NCI-H82 (cell line): ENCODE measurements around the gene GNAO1.

Source experiments
- DNase-seq: peaks from one replicate; lab custom pipeline; 2025; lab: John Stamatoyannopoulos, UW

GNAO1 gene

DNA sequence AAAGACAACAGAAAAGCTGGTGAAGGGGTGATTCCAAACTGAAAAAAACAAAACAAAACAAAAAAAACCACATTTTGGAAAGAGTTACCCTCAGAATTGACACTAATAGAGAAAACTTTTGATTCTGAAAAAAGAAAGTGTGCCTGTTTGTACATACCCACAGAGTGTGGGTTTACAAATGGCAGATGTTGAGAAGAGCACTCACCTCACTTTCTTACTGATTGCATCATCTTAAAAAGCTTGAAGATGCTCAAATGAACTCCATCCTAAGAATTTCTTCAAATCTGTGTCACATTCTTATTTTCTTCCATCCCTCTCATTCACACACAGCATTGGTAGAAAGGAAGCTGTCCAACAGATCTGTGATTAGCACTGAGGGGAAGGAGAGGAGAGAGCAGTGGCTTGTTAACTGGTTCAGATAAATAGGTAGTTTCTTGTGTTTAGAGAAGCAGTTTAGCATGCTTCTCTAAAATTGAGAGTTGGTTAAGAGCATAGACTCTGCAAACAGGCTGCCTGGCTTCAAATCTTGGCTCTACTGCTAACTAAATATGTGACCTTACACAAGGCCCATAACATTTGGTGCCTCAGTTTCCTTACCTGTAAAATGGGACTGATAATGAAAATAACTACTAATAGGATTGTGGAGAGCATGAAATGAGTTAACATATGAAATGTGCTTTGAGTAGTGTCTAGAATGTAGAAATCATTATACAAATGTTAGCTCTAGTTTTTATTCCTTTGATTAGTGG lies 6.9 kb downstream of the GNAO1 start:
- DNase-seq: no peak

DNA sequence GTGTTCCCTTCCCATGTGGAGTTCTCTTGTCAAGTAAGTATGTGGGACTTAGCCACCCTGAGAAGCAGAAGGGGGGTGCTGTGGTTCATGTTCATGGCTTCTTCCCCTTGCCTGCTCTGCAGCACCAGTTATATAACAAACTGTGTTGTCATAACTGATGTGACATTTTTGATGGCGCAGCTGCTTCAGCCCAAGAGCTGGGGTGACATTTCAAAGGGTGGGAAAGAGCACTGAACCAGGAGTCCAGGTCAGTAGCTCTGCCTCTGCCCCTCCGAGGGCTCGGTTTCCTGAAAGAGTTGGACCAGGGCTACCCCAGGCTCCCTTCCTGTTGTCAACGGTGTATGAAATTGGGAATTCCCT lies 7.4 kb downstream of the GNAO1 start:
- DNase-seq: no peak

DNA sequence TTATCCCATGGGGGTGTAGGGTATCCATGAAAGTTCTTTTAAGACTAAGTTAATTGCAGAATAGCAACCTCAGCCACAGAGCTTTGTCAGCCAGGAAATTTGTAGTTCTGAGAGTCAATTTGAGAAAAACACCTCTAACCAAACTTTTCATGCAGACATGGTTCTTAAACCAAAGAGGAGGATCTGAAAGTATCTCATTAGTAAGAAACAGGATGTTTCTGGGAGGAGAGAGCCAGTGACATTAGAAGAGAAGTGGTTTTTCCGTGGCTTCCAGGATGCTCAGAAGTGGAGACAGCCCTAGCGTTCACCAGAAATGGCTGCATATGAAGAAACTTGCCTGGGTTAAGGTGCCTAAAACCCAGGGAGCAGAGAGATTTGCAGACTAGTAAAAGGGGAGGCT lies 7.9 kb downstream of the GNAO1 start:
- no peak for DNase-seq

DNA sequence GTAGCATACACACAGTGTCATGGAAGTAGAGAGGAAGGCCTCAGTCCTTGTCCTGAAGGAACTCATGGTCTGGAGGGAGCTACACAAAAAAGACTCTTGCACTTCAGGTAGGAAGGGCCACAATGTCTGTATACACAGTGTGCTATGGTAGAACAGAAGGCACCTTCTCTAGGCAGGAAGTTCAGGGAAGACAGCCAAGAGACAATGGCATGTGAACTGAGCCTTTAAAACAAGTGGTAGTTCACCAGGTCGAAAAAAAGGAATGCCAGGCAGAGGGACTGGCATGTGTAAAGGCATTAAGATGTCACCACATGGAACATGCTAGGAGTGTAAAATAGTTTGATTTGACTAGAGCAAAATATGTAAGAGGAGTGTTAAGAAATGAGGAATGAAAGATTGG lies 9.7 kb downstream of the GNAO1 start:
- DNase-seq: no peak

DNA sequence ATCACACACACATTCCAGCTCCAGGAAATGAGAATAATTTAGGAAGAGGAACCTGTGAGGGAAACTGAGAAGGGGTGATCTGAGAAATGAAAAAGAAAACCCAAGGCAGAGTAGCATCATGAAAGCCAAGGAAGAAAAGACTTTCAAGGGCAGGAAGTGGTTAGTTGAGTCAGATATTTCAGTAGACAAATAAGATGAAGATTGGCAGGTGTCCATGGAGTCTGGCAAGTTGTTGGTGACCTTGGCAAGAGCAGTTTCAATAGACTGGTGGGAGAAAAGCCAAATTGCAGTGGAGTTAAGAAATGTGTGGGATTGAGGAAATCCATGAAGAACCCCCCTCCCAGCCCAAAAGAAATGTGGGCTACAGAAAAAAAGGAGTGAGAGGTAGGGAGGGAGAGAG lies 10.7 kb downstream of the GNAO1 start:
- DNase-seq: no peak

DNA sequence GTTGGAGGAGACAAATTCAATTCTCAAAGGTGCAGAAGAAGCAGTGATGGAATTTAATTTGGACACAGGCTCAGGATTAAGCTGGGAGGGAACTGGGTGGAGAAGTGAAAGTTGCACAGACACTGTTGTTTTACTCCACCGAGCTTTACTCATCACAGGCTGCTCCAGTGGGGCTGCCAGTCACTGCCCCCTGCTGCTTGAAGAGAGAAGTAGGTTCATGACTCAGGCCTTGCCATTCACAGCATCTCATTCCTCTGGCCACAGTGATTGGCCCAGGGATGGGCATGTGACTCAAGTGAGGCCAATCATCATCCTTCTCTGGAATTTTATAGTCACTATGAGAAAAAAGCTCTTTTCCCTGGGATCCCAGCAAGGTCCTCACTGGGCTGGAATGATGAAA lies 11.8 kb downstream of the GNAO1 start:
- DNase-seq: peak; percentile 66

DNA sequence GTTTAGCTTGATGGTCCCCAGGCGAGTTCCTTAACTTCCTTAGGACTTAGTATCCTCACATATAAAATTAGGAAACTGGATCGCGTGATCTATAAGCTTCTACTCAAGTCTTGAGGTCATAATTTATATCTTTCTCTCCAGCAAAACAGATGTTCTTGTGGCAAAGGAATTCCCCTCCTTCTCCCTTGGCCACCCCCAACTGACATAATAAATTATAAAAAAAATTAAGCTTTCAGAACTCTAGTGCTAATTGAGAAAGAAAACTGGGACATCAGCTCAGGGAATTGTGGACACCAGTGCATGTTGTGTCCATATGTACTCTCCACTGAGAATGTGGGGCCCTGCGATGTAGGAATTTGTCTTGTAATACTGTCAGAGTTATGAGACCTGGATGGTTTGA lies 13.5 kb downstream of the GNAO1 start:
- DNase-seq: no peak

DNA sequence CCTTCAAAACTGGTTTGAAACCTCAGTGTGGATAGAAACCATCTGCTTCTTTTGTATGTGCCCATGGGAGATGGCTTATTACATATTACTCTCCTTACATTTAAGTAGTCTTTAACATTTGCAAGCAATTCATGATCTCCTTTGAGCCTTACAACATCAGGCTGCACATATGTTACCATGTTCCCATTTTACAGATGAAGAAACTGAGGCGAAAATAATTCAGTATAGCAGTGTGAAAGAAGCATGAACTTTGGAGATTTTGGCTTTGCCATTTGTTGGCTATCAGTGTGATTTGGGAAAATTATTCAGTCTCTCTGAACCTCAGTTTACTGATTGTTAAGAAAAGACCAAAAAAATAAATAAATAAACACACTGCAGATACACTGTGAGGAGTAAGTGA lies 15.7 kb downstream of the GNAO1 start:
- no peak for DNase-seq

DNA sequence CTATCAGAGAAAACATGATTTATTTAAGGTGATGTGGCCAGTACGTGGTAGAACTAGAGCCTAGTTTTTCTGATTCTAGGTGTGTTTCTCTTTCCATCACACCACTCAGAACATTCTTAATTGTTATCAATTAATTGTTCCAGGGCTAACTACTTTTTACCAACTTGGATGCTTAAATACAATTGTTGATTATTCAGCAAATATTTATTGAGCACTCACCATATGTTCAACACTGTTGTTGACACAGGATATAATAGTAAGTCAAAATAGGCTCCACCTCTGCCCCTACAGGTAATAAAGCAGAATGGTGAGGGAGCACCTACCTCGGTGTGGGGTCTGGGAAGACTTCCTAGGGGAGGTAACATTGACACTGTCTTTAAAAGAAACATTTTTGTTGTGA lies 16.1 kb downstream of the GNAO1 start:
- no peak for DNase-seq

DNA sequence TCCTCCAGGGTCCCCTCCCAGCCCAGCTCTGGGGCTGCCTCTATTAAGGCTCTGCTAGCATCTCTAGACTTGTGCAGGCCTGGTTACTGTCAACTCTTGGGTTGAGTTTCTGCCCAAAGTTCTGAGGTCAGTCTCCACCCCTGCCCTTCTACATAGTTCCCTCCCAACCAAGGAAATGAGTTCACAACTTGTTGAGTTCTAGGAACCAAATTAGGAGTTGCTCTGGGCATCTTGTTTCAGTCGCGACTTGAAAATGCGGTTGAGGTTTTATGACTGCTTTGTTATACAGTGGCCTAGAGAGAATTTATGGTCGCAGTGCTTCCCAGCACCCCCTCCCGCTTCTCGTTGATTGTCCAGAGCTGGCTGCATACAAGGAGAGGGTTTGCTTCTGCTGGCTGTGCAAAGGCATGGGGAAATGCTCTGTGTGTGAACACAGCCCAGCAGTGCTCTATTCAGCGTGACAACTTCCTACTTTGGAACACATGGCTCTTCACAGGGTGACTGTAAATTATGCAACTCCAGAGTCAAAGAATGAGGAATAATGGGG lies 20.2 kb downstream of the GNAO1 start:
- no peak for DNase-seq

DNA sequence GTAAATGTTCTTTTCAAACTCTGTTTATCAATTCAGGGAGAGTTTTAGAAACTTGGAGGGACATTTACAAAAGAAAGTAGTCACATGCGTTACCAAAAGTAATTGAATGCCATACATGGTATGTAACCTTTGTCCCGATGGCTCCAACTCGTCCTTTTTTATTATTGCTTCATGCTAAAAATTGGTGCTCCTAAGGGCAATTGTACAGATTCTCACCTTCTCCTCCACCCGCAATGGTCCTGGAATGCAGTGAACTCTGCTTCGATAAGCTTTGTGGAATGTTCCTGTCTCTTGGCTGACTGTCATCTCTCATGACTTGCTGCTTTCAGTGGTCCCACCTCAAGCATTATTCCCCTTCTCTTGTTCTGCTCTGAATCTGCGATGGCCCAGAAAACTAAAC lies 20.9 kb downstream of the GNAO1 start:
- DNase-seq: no peak

DNA sequence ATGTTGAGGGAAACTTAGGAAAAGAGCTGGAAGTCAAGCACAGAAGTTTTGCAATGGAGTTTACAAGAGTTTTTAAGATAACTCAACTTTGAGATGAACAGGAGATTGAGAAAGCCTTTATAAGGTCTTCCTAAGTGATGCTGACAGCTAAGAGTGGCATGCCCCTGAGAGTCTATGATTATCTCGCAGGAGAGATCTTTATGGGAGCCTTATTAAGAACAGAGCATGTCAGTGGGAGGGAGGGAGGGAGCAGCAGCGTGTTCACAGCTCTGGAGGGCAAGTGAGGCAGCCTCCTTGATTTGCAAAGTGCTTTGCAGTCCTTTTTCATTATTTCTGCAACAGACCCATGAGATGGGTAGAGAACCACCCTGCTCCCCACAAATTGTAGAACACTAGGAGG lies 30.7 kb downstream of the GNAO1 start:
- no peak for DNase-seq

DNA sequence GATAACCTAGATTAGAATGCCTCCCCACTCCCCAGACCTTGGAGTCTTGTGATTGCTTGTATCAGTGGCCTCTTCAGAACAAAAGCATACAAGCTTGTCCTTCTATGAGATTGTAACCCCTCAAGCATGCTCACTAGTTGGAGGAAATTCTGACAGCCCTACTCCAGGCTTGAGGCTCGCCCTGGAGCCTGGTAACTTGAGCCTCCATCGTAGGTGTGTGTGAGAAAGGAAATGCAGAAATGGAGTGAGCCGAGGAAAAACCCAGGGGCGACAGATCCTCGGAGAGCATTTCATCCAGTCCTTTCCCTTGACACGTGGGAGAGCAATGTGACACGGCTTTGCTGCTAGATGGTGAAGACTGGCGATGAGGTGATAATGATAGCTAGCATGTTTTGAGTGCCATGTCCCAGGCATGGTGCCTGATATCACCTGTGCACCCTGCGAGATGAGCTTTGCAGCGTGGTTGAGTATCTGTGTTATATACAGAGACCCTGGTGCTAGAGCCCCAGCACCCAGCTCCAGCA lies 31.2 kb downstream of the GNAO1 start:
- DNase-seq: peak; percentile 7

DNA sequence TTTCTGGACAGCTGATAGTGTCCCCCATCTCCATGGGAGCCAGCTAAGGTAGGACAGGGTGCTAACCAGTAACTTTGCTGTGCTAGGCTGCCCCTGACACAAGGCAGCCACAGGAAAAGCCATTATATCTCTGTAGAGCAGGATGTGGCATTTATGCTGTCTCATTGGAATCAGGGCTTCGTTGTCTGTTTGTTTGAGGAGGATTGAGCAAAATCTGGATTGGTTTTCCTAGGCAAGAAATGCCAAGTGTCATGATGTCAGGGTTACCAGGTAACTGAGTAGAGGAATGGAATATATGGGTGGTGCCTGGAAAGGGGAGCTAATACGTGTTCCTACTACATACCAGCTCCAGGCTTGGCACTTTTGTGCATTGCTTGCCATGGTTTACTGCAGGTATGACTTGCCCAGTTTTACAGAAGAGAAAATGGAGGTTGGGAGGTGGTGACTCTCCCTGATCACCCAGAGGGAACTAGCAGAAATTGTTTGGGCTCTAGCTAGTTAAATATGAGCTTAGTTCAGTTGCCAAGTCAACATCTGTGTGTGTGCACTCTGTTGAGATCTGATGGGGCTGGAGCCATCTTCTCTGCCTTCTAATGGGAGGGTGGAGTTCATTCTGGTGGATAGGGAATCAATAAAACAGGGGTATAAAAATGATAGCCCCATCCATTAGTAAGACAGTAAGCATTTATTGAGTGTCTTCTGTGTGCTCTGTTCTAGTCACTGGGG lies 33.9 kb downstream of the GNAO1 start:
- no peak for DNase-seq

DNA sequence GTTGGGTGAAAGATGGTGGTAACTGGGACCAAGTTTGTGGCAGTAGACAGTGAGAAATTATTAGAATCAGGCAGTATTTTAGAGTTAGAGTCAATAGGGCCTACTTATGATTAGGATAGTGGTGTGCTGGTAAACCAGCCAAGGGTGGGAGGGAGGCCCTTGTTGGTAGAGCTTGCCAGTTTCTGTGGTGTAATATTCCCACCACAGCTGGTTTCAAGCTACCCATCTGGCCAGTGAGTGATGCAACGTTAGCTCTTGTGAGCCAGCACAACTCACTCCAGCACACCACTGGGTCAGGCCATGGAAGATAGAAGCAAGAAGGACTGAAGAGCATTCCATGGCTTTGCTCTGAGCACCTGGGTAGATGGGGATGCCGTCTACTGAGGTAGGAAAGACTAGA lies 34.9 kb downstream of the GNAO1 start:
- no peak for DNase-seq

DNA sequence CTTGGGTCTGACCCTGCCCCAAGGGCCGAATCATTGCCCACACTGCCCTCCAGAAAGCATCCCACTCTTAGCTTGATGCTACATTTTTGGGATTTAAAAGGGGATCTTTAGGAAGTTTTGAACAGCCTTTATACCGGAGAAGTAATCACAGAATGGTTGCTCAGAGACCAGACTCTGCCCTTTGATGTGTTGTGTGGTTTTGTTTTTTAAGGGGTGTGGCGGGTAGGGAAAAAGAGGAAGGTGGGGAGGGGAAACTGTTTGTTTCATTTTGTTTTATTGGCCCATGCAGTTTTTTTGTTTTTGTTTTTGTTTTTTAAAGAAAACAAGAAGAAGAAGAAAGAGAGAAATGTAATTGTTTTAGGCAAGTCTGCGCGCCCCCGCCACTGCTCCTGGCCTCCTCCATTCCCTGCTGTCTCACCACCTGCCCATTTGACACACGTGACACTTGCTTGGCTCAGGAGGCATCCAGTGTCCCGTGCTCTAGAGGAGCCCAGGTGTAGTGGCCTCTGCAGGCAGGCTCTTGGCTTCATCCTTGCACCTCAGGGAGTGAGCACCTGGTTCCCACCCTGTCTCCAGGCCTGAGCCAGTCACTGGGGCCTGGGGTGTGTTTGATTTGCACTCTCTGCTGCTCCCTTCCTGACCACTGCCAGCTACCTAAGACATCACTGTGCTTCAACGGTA lies 35.7 kb downstream of the GNAO1 start:
- DNase-seq: no peak

DNA sequence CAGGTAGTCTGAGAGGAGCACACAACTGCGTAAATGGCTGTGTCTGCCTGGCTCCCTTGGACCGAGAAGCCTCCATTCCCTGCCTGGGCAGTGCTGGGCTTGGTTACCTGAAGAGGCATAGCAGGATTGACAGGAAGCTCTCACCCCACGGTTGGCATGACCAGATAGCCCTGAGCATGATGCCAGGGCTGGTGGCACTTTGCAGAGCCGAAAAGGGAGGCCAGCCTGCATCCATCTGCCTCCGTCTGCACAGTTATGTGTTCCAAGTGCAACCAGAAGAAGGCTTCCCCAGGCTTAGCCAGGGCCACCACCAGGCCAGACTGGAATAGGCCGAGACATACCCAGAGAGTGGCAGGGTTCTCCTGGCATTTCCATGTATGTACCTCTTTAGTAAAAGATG lies 36.6 kb downstream of the GNAO1 start:
- DNase-seq: no peak

DNA sequence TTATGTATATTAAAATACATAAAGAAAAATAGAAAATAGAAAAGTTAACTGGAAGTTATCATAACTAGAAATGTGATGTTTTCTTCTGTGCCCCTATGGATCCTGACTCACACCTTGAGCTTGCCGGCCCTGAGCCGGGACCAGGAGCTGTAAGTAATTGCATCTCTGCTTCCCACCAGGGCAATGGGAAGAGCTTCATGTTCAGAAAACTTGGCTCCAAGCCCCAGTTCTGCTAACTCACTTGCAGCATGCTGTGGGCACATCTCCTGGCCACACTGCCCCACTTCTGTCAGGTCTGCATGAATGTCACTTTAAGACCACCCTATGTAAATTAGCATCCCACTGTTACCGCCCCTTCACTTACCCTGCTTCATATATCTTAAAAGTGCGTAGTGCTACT lies 37.2 kb downstream of the GNAO1 start:
- DNase-seq: no peak

DNA sequence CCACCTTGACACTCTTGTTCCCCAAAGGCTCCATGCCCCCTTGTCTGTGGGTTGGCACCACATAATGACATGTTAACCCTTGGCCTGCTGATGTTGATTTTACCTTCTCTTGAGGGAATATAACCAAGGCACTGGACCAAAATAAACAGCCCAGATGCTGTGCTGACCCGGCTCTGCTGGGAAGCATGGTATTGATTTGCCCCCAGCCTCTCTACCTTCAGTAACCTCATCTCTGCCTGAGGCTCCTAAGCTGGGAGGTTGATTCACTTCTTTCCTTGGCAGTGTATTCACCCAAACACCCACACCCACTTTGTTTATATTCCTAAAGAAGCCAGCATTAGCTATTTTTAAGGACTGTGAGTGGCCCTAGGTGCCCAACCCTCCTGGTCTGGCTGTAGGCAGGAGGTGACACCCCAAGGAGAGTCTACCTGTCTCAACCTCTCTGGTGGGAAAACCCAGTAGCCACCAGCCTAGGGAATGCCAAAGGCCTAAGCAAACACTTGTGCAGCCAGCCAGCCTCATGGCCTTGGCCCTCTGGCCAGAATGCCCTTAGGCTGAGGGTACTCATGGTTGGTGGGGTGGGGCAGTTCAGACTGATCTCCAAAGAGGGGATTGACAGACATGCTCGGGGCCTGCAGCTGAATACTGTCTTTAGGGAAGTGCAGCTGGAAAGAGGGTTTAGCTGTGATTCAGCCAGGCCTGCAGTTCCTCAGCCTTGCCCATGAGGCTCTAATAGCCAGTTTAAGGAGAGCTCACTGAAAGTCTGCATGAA lies 42.7 kb downstream of the GNAO1 start:
- no peak for DNase-seq

DNA sequence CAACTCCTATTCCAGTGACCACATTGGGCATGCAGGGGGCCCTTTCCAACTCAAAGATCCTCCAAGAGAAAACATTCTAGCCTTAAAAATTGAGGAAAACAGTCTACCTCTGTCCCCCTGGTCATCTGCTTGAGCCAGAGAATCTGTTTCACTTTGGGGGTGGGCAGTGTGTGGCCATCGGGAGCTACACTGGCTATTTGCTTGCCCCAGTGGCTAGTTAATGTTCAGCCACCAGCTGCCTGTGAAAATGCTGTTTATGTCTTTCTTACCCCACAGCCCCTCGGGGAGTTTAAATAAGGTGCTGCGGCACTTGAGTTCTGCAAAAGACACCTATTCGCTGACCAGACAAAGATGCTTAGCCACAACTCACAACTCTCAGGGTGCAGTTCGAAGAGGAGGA lies 43.4 kb downstream of the GNAO1 start:
- no peak for DNase-seq

DNA sequence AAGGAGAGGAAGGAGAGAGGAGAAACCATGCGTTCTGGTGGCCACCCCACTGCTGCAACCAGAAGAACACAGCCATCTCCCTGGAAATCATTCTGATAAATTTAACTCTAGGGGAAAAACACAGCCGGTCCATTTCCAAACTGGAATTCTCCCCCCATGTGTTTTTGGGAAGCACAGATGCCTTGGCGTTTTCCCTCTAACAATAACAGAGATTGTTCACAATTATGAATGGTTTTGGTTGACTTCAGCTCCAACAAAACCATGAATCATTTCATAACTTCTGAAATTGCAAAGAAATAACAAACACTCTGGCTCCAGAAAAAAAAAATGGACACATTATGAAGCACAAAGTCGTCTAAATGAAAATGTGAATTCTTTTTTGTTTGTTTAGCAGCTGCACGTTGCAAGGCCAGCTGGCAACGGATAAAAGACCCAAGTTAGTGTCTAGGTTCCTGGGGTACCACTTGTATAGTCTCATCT lies 46.2 kb downstream of the GNAO1 start:
- no peak for DNase-seq

DNA sequence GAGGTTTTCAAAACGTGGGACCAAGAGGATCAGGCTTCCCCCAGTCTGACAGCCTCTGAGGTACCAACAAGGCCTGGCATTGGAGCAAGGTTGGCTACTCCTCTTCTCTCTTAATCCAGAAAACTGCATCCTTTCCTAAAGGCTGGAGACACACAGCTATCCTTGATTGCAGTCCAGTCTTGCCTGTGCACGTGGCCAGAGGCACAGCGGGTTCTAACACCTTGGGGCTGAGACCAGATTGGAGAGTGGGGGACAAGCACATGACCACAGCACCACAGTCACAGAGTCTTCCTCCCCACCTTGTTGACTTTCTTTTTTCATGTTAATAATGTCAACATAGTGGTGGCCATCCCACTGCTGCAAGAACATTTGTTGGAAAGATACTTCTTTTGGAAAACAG lies 46.9 kb downstream of the GNAO1 start:
- DNase-seq: no peak
